Colon (tissue), 2 donors: Measurements from ENCODE around the gene GRHL1.

Source experiments
- FAIRE-seq: peaks from 2 replicates; lab custom pipeline; 2012; peaks lifted over from hg19 to GRCh38; lab: Jason Lieb, UNC
- donor health status: control.
- donor health status: control.

GRHL1 gene

GRCh38 chr2:9972621-9973479 lies 21.4 kb downstream of the GRHL1 start:
- no peak for FAIRE-seq

GRCh38 chr2:9973690-9974089 lies 22.2 kb downstream of the GRHL1 start:
- no peak for FAIRE-seq

DNA sequence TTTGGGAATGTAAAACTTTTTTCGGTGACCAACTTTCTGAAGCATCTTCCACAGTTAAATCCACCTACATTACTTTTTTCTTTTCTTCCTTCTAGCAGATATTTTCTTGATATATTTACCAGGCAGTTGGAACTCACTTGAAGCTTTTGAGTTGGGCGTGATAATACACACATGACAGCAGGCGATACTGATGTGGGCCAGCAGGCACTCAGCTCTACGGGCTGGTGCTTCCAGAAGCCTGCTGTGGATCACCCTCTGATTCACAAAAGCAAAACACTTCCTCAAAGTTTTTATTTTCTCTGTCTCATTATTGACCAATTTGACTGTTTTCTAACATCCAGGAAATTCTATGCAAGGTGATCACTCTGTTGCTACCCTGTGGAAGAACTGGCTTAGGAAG lies 22.9 kb downstream of the GRHL1 start:
- no peak for FAIRE-seq

- FAIRE-seq: no peak
Measured at GRCh38 chr2:9975328-9975727, 23.8 kb downstream of the GRHL1 start.

GRCh38 chr2:9975805-9976447 lies 24.4 kb downstream of the GRHL1 start:
- FAIRE-seq: no peak

DNA sequence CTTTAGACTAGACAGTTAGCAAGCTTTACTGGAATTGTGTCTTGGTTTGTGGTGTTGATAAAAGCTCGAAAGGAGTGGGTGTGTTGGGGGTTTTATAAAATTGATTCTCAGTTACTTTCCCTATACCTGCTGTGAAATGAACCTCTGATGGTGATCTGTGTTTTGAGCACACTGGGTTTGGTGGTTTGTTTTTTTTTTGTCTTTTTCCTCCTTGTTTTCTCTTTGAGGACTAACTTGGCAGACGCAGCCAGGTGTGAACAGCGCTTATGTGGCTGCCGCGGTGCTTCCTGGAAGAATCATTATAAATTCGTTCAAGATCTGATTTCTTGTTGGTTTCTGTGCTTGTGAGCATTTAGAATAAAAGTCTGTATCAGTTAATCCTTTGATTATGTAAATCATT lies 28.5 kb downstream of the GRHL1 start:
- FAIRE-seq: no peak

GRCh38 chr2:9980520-9980919 lies 29.0 kb downstream of the GRHL1 start:
- FAIRE-seq: no peak

DNA sequence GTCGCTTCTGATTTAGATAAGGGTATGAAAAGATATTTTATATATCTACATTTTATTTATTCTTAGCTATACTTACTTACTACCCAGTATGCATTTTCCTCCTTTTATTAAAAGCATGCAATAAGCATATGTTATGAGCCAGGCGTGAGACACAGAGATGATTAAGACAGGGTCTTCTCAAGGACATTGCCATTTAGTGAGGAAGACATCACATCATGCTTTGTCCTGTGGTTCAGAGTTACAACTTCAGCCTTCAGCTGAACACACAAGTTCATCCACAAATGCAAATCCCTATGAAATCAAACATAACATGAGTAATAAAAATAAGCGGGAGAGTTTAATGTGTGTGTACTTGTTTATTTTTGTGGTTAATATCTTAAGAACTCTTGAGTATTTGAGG lies 30.2 kb downstream of the GRHL1 start:
- FAIRE-seq: no peak

GRCh38 chr2:9982248-9982647 lies 30.8 kb downstream of the GRHL1 start:
- FAIRE-seq: no peak

DNA sequence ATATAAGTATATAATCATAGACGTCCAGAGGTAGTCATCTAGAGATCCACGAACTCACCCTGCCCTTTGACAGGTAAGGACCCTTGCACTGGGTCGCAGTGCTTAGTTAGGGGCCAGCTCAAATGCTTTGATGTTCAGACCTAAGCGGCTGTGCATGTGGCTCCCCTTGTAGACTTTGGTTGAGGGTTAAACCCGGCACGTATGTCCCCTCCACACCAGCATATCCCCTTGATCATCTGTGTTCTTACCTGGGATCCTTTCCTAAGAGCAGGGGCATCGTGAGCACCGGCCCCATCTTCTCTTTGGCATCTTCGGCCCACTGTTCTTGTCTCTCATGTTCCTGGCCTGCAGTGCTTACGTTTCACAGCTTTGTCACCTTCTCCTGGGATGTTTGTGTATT lies 31.4 kb downstream of the GRHL1 start:
- FAIRE-seq: no peak

GRCh38 chr2:9983401-9984216 lies 32.1 kb downstream of the GRHL1 start:
- no peak for FAIRE-seq

DNA sequence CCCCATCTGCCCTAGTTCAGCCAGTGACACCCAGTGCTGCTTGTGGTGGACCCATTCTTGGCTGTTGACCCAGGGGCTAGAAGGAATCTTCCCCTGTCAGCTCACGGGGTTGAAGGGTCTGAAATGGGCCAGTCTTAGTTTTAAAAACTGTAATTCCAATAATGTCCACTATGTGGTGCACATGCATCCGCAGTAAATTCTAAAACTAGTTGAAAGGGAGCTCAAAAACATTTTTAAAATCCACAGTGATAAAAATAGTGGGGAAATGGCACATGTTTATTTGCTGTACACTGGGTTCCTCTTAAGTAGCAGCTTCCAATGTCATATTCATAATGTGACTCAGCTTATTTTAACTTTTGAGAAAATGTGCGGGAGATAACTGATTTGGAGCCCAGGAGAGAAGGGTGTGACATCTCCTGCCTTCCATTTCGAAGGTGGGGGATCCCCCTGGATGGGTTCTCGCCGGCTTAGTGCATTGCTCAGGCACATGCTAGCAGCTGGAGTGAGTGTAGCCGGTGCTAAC lies 32.8 kb downstream of the GRHL1 start:
- FAIRE-seq: no peak

- FAIRE-seq: no peak
Measured at GRCh38 chr2:9984871-9985480, 33.5 kb downstream of the GRHL1 start.

GRCh38 chr2:9985531-9986328 lies 34.2 kb downstream of the GRHL1 start:
- no peak for FAIRE-seq

DNA sequence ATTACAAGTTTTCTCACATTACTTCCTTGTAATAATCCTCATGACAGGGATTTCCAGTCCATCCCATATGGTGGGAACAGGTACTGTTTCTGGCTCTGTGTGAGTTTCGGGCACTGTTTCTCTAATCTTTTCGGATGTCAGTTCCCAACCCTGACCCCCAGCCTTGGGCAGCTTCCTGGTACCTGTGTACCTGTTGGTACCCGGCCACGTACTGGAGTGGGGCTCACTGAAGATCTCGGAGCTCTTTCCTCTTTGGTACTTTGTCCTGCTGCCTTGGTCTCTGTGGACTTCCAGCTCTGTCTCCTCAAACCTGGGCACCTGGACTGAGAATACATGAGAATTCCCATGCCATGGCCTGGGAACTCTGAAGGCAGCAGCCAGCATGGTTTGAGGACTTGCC lies 36.8 kb downstream of the GRHL1 start:
- no peak for FAIRE-seq

- FAIRE-seq: no peak
Measured at GRCh38 chr2:9990736-9991135, 39.2 kb downstream of the GRHL1 start.

GRCh38 chr2:9991221-9991620 lies 39.7 kb downstream of the GRHL1 start:
- no peak for FAIRE-seq

- no peak for FAIRE-seq
Measured at GRCh38 chr2:9991829-9992273, 40.4 kb downstream of the GRHL1 start.

DNA sequence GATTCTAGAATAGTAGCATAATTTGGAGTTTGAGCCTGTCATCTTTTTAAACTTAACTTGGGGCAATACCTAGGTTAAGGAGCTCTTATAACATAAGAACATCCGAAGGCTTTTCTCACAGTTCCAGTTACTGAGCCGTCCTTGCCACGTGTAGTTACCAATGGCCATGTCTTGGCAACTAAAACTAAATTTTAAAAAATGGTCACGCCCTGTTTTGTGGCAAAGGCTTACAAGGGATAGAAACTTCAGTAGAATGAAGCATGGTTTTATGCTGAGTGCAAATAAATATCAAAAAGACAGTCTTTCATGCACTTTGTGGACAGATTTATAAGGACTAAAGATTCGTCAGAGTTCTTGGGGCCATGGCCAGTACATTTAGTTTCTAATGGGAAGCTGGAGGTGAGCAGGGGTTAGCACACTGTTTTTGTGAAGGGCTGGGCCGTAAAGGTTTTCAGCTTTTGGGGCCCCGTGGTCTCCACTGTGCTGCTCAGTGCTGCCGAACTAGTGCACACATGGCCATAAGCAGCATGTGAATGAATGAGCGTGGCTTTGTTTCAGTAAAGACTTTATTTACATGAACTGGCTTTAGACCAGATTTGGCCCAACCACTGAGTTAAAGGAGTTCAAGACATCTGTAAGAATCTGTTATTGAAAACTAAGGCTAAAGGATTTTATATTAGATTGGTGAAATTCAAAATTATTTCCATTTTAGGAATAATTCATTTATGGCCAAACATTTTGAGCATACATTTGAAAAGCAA lies 41.1 kb downstream of the GRHL1 start:
- FAIRE-seq: no peak

- no peak for FAIRE-seq
Measured at GRCh38 chr2:9993488-9994165, 42.1 kb downstream of the GRHL1 start.
